ENCODE measurements around the gene SEPTIN1.

- TF ChIP-seq CTCF (conservative IDR thresholded peaks at IDR 0.05; ENCODE audit: low read length) (no peak), EZH2phosphoT487 (IDR thresholded peaks at IDR 0.05; ENCODE audit: borderline replicate concordance) (no peak)
Observed at GRCh38 chr16:30377812-30378235, 4.5 kb downstream of the SEPTIN1 start.
